SK-N-SH treated with all-trans-retinoic acid at 6 μM for 48 hours (cell line): ENCODE data around the gene SMARCC1.

Experiments
- ARNTL ChIP-seq: fragments of 450-650 bp; formaldehyde crosslinking; IDR thresholded peaks from 2 replicates; pipeline ENCODE4 v1.5.0; 2020; ENCODE audit warnings: low read depth, mild to moderate bottlenecking, moderate library complexity, borderline replicate concordance
- BACH2 ChIP-seq: fragments of 250-450 bp; sonication (Bioruptor Pico); IDR thresholded peaks from 2 replicates; pipeline ENCODE4 v1.9.0; 2021; ENCODE audit warnings: mild to moderate bottlenecking, borderline replicate concordance
- CSDC2 ChIP-seq: fragments of 250-450 bp; sonication (Bioruptor Pico); IDR thresholded peaks from 2 replicates; pipeline ENCODE4 v1.5.0; 2020; ENCODE audit warnings: mild to moderate bottlenecking, moderate library complexity
- CSRNP3 ChIP-seq: fragments of 250-450 bp; sonication (Bioruptor Pico); IDR thresholded peaks from 2 replicates; pipeline ENCODE4 v1.5.1; 2021; ENCODE audit warnings: mild to moderate bottlenecking, moderate library complexity
- GLIS3 ChIP-seq: fragments of 250-450 bp; sonication (Bioruptor Pico); IDR thresholded peaks from 2 replicates; pipeline ENCODE4 v1.5.0; 2020; ENCODE audit warnings: mild to moderate bottlenecking, moderate library complexity
- ISL1 ChIP-seq: fragments of 250-450 bp; sonication (Bioruptor Pico); IDR thresholded peaks from 2 replicates; pipeline ENCODE4 v2.1.2; 2022; ENCODE audit warnings: mild to moderate bottlenecking, moderate library complexity
- POU6F1 ChIP-seq: fragments of 250-450 bp; sonication (Bioruptor Pico); IDR thresholded peaks from 2 replicates; pipeline ENCODE4 v1.8.0; 2021; ENCODE audit warnings: low read depth, mild to moderate bottlenecking, moderate library complexity, borderline replicate concordance
- PPARA ChIP-seq: fragments of 250-450 bp; sonication (Bioruptor Pico); IDR thresholded peaks from 2 replicates; pipeline ENCODE4 v1.5.0; 2020; ENCODE audit warnings: mild to moderate bottlenecking, borderline replicate concordance
- RARB ChIP-seq: fragments of 250-450 bp; sonication (Bioruptor Pico); IDR thresholded peaks from 2 replicates; pipeline ENCODE4 v1.8.0; 2021; ENCODE audit warnings: mild to moderate bottlenecking, moderate library complexity
- SNAI2 ChIP-seq: fragments of 250-450 bp; sonication (Bioruptor Pico); IDR thresholded peaks from 2 replicates; pipeline ENCODE4 v1.5.0; 2020; ENCODE audit warnings: mild to moderate bottlenecking, moderate library complexity
- ZC3H10 ChIP-seq: fragments of 250-450 bp; sonication (Bioruptor Pico); IDR thresholded peaks from 2 replicates; pipeline ENCODE4 v1.5.1; 2021; ENCODE audit warnings: mild to moderate bottlenecking, moderate library complexity
- ZFP3 ChIP-seq: fragments of 250-450 bp; sonication (Bioruptor Pico); IDR thresholded peaks from 2 replicates; pipeline ENCODE4 v1.5.0; 2020; ENCODE audit warnings: mild to moderate bottlenecking, moderate library complexity
- TF ChIP-seq, protein P1 (sequence below): fragments of 250-450 bp; sonication (Bioruptor Pico); IDR thresholded peaks from 2 replicates; pipeline ENCODE4 v1.8.0; 2020; ENCODE audit warnings: mild to moderate bottlenecking, moderate library complexity, borderline replicate concordance
- TF ChIP-seq, protein P2 (sequence below): fragments of 250-450 bp; sonication (Bioruptor Pico); IDR thresholded peaks from 2 replicates; pipeline ENCODE4 v1.5.1; 2020; ENCODE audit warnings: low read depth, mild to moderate bottlenecking, moderate library complexity

DNA sequence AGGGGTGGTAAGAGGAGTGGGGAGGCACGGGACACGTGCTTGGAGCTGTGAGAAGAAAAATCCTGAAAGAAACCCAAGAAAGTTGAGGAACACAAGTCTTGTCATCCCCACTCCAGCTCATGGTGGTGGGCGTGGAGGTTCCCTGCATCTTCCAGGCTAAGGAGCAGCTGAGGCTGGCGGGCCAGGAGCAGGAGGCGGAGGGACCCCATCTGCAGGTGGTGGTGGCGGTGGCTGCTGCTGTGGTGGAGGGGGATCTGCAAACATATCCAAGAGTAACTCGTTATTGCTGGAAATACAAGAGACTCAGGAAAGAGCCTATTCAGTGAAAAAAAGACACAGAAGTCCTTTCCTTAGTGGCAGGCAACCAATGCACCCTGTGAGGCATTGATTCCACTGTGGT lies 193.6 kb downstream of the SMARCC1 start:
- TF ChIP-seq, protein P1, sequence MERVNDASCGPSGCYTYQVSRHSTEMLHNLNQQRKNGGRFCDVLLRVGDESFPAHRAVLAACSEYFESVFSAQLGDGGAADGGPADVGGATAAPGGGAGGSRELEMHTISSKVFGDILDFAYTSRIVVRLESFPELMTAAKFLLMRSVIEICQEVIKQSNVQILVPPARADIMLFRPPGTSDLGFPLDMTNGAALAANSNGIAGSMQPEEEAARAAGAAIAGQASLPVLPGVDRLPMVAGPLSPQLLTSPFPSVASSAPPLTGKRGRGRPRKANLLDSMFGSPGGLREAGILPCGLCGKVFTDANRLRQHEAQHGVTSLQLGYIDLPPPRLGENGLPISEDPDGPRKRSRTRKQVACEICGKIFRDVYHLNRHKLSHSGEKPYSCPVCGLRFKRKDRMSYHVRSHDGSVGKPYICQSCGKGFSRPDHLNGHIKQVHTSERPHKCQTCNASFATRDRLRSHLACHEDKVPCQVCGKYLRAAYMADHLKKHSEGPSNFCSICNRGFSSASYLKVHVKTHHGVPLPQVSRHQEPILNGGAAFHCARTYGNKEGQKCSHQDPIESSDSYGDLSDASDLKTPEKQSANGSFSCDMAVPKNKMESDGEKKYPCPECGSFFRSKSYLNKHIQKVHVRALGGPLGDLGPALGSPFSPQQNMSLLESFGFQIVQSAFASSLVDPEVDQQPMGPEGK (CRISPR knock-in tag) = no peak
- TF ChIP-seq RARB (CRISPR knock-in tag) (no peak), ARNTL (CRISPR knock-in tag) (no peak), ZFP3 (CRISPR knock-in tag) (no peak), ISL1 (CRISPR knock-in tag) (no peak), PPARA (CRISPR knock-in tag) (no peak), SNAI2 (no peak), CSRNP3 (CRISPR knock-in tag) (no peak), POU6F1 (CRISPR knock-in tag) (no peak), CSDC2 (CRISPR knock-in tag) (no peak), GLIS3 (no peak), BACH2 (CRISPR knock-in tag) (no peak), ZC3H10 (no peak)
- TF ChIP-seq, protein P2, sequence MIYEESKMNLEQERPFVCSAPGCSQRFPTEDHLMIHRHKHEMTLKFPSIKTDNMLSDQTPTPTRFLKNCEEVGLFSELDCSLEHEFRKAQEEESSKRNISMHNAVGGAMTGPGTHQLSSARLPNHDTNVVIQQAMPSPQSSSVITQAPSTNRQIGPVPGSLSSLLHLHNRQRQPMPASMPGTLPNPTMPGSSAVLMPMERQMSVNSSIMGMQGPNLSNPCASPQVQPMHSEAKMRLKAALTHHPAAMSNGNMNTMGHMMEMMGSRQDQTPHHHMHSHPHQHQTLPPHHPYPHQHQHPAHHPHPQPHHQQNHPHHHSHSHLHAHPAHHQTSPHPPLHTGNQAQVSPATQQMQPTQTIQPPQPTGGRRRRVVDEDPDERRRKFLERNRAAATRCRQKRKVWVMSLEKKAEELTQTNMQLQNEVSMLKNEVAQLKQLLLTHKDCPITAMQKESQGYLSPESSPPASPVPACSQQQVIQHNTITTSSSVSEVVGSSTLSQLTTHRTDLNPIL = no peak
